ENCODE data around the gene MAN1C1. TPM values are rescaled to one million over a fixed set of nuclear protein-coding genes. Genes with fewer than 3 reads are reported as not detected.
A peak's percentile ranks its signal among the peaks of the same experiment; 100 is the strongest.

Gene MAN1C1
- total RNA-seq, 1 donor from 2014 or later: 22.6 TPM

- no peak for DNase-seq (ENCODE audit: low read depth, low spot score)
- H3K4me1 Mint-ChIP-seq: peaks cover 40% of the 10 kb centered on the region
- no peaks in the 10 kb centered on the region for H3K36me3 Mint-ChIP-seq (ENCODE audit: low read depth)
- H3K27me3 Mint-ChIP-seq (ENCODE audit: low read depth): no peaks in the 10 kb centered on the region
- no peak overlapping the region for H3K4me3 Mint-ChIP-seq
- H3K9me3 Mint-ChIP-seq: no peaks in the 10 kb centered on the region
- peak overlapping the region; percentile 22 for H3K27ac Mint-ChIP-seq (ENCODE audit: unreplicated experiment)
- TF ChIP-seq, protein P1, sequence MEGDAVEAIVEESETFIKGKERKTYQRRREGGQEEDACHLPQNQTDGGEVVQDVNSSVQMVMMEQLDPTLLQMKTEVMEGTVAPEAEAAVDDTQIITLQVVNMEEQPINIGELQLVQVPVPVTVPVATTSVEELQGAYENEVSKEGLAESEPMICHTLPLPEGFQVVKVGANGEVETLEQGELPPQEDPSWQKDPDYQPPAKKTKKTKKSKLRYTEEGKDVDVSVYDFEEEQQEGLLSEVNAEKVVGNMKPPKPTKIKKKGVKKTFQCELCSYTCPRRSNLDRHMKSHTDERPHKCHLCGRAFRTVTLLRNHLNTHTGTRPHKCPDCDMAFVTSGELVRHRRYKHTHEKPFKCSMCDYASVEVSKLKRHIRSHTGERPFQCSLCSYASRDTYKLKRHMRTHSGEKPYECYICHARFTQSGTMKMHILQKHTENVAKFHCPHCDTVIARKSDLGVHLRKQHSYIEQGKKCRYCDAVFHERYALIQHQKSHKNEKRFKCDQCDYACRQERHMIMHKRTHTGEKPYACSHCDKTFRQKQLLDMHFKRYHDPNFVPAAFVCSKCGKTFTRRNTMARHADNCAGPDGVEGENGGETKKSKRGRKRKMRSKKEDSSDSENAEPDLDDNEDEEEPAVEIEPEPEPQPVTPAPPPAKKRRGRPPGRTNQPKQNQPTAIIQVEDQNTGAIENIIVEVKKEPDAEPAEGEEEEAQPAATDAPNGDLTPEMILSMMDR (conservative IDR thresholded peaks at IDR 0.05): no peak
Measured at GRCh38 chr1:25725482-25725881, 108.9 kb downstream of the MAN1C1 start.

DNA sequence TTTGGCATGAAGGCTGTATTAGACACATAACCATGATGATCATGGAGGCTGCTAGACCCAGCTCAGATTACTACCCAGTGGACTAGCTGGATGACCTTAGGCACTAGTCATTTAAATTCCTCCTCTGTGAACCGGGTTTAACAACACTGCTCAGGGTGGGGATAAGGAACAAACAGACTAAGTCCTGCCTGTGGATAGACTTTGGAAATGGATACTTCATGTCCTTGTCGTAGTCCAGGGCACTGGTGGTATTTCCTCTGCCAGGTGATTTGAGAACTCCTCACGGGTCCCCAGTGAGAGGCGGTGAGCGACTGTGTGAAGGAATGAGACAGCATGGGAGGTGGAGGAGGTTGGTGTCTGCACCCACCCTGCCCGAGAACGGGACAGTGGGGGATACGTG lies 110.5 kb downstream of the MAN1C1 start:
- DNase-seq (ENCODE audit: low read depth, low spot score): no peak
- no peak overlapping the region for H3K4me3 Mint-ChIP-seq
- peaks cover 41% of the 10 kb centered on the region for H3K4me1 Mint-ChIP-seq
- H3K9me3 Mint-ChIP-seq: no peaks in the 10 kb centered on the region
- H3K27ac Mint-ChIP-seq (ENCODE audit: unreplicated experiment): no peak overlapping the region
- H3K27me3 Mint-ChIP-seq (ENCODE audit: low read depth): no peaks in the 10 kb centered on the region
- H3K36me3 Mint-ChIP-seq (ENCODE audit: low read depth): no peaks in the 10 kb centered on the region
- TF ChIP-seq, protein P1 (conservative IDR thresholded peaks at IDR 0.05): no peak

DNA sequence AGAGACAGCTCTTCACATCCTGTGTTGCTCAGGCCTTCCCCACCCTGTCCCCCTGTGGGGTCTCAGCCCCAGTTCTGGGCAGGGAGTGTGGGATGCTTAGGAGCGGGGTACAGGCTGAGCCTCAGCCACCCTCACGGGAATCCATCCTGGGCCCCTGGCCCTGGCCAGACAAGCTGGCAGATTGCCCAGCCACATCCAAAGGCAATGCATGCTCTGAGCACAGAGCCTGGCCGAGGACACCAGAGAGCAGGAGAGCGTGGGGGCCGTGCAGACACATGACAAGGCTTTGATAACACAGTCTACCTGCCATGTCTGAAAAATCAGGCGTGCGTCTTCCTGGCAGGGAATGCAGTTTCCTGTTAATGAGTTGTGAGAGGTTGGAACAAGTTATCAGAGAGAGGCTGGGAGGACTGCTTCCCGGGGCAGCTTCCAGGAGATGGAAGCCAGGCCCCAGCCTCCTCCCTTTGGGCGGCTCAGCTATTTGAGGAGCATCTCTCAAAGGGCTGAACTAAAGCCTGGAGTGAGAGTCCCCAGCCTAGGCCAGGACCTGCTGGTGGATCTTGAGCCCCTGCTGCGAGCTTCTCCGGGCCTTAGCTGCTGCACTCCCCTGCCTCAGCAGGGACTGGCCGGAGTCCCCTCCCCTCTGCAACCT lies 111.2 kb downstream of the MAN1C1 start:
- H3K36me3 Mint-ChIP-seq (ENCODE audit: low read depth): no peaks in the 10 kb centered on the region
- H3K9me3 Mint-ChIP-seq: no peaks in the 10 kb centered on the region
- TF ChIP-seq, protein P1 (conservative IDR thresholded peaks at IDR 0.05): no peak
- H3K27ac Mint-ChIP-seq (ENCODE audit: unreplicated experiment): no peak overlapping the region
- no peaks in the 10 kb centered on the region for H3K27me3 Mint-ChIP-seq (ENCODE audit: low read depth)
- no peak overlapping the region for H3K4me3 Mint-ChIP-seq
- no peak for DNase-seq (ENCODE audit: low read depth, low spot score)
- peaks cover 36% of the 10 kb centered on the region for H3K4me1 Mint-ChIP-seq

GRCh38 chr1:25728301-25728935 lies 111.8 kb downstream of the MAN1C1 start:
- no peaks in the 10 kb centered on the region for H3K9me3 Mint-ChIP-seq
- H3K36me3 Mint-ChIP-seq (ENCODE audit: low read depth): no peaks in the 10 kb centered on the region
- H3K4me1 Mint-ChIP-seq: peaks cover 42% of the 10 kb centered on the region
- H3K4me3 Mint-ChIP-seq: no peak overlapping the region
- TF ChIP-seq, protein P1 (conservative IDR thresholded peaks at IDR 0.05): no peak
- H3K27me3 Mint-ChIP-seq (ENCODE audit: low read depth): no peaks in the 10 kb centered on the region
- peak overlapping the region; percentile 5 for H3K27ac Mint-ChIP-seq (ENCODE audit: unreplicated experiment)
- no peak for DNase-seq (ENCODE audit: low read depth, low spot score)

- TF ChIP-seq, protein P1 (conservative IDR thresholded peaks at IDR 0.05): no peak
- no peak overlapping the region for H3K4me3 Mint-ChIP-seq
- H3K27me3 Mint-ChIP-seq (ENCODE audit: low read depth): no peaks in the 10 kb centered on the region
- DNase-seq (ENCODE audit: low read depth, low spot score): no peak
- H3K36me3 Mint-ChIP-seq (ENCODE audit: low read depth): no peaks in the 10 kb centered on the region
- H3K9me3 Mint-ChIP-seq: no peaks in the 10 kb centered on the region
- H3K27ac Mint-ChIP-seq (ENCODE audit: unreplicated experiment): no peak overlapping the region
- peaks cover 43% of the 10 kb centered on the region for H3K4me1 Mint-ChIP-seq
Measured at GRCh38 chr1:25729045-25729444, 112.5 kb downstream of the MAN1C1 start.

Measured in neural crest cell (in vitro differentiated cells).